ENCODE results near the gene UTP20. TPM values are rescaled to one million over a fixed set of nuclear protein-coding genes. Genes with fewer than 3 reads are reported as not detected.

UTP20 gene
- total and polyA plus RNA-seq, 2 of the 4 experiments (the other 2 are of a cell fraction): 6.8 to 22.0 TPM

GRCh38 chr12:101356794-101357193, 76.9 kb downstream of the UTP20 start:
- TF ChIP-seq RAD21 (IDR thresholded peaks at IDR 0.05; ENCODE audit: low read length) (no peak), RCOR1 (IDR thresholded peaks at IDR 0.05; ENCODE audit: insufficient replicate concordance, low read length) (no peak), MAZ (IDR thresholded peaks at IDR 0.05; ENCODE audit: borderline replicate concordance, low read depth, low read length) (no peak), ELK1 (IDR thresholded peaks at IDR 0.05; ENCODE audit: borderline replicate concordance, low read depth, low read length) (no peak)
- dilution Hi-C loops (cut with HindIII; ENCODE audit: low sequenced_read_pairs, unreplicated experiment) (no loop called here), intact Hi-C loops (cut with micrococcal nuclease) (no loop called here), in situ Hi-C loops (cut with MboI; ENCODE audit: low sequenced_read_pairs) (no loop called here)
- no peak overlapping the region for H3K18ac ChIP-seq (ENCODE audit: low read depth, low read length)
- H4K5ac ChIP-seq (ENCODE audit: low read depth, low read length): no peak overlapping the region
- H3K79me1 ChIP-seq (ENCODE audit: low read depth in 1 of 2, low read length in 2 of 2): no peaks in the 10 kb centered on the region; a peak in 1 of 4 replicates
- no peaks in the 10 kb centered on the region for H3K4me1 ChIP-seq (ENCODE audit: control insufficient read depth, insufficient read depth, low read length)
- no peak overlapping the region for H3K23ac ChIP-seq (ENCODE audit: low read depth, low read length)
- H2BK5ac ChIP-seq (ENCODE audit: low read depth, low read length, poor library complexity, severe bottlenecking): no peak overlapping the region
- no TSS peak for BruUV-seq (replicated peaks)
- DNase-seq: no peak
- H3K27me3 ChIP-seq (ENCODE audit: control insufficient read depth, insufficient read depth, low read length): no peaks in the 10 kb centered on the region
- no peak overlapping the region for H4K91ac ChIP-seq (ENCODE audit: insufficient read depth, low read depth, low read length)
- H2BK15ac ChIP-seq (ENCODE audit: low read depth, low read length): no peak overlapping the region
- WGBS, 2 experiments (ENCODE audit: extremely low coverage in 2 of 2, insufficient read length in 1 of 2): no CpG with 5 or more reads among the region's 5 CpGs
- H4K8ac ChIP-seq (ENCODE audit: low read depth in 2 of 2, low read length in 2 of 2): no peak overlapping the region
- ATAC-seq (ENCODE audit: low read depth): no peak
- no peak overlapping the region for H2AK5ac ChIP-seq (ENCODE audit: low read depth, low read length)
- no peak overlapping the region for H3K4me2 ChIP-seq (ENCODE audit: low read depth, low read length)
- H2BK20ac ChIP-seq (ENCODE audit: low read depth, low read length): no peak overlapping the region
- peaks cover 7% of the 10 kb centered on the region for H3K36me3 ChIP-seq (ENCODE audit: control insufficient read depth, insufficient read depth, low read length)
- no peak overlapping the region for H2BK120ac ChIP-seq (ENCODE audit: low read depth, low read length)
- no peak overlapping the region for H3K14ac ChIP-seq (replicated peaks; ENCODE audit: low read depth, low read length)
- H2AFZ ChIP-seq (replicated peaks; ENCODE audit: low read length, poor library complexity): no peak overlapping the region
- H3K4ac ChIP-seq (ENCODE audit: low read depth, low read length): no peak overlapping the region
- H4K20me1 ChIP-seq (ENCODE audit: insufficient read depth, low read length): no peaks in the 10 kb centered on the region
- ChIA-PET CTCF (no interaction called here), POLR2A (ENCODE audit: unreplicated experiment) (no interaction called here)
- no peak overlapping the region for H2AK9ac ChIP-seq (replicated peaks; ENCODE audit: low read depth, low read length, poor library complexity)
- no peaks in the 10 kb centered on the region for H3K9me3 ChIP-seq (ENCODE audit: control insufficient read depth, insufficient read depth, low read length)
- no peaks in the 10 kb centered on the region for H3K9me1 ChIP-seq (ENCODE audit: insufficient read depth, low read length)
- H3K9ac ChIP-seq (ENCODE audit: low read depth, low read length): no peak overlapping the region
- H3K4me3 ChIP-seq (ENCODE audit: insufficient read depth, low read depth, low read length): no peak overlapping the region
- H3K56ac ChIP-seq (ENCODE audit: extremely low read depth, insufficient read depth, low read length): no peak overlapping the region
- no peak overlapping the region for H3K27ac ChIP-seq (ENCODE audit: insufficient read depth, low read length)

All from IMR-90 (cell line).